ENCODE results near the gene MATK.
A peak's percentile ranks its signal among the peaks of the same experiment; 100 is the strongest.

MATK gene

DNA sequence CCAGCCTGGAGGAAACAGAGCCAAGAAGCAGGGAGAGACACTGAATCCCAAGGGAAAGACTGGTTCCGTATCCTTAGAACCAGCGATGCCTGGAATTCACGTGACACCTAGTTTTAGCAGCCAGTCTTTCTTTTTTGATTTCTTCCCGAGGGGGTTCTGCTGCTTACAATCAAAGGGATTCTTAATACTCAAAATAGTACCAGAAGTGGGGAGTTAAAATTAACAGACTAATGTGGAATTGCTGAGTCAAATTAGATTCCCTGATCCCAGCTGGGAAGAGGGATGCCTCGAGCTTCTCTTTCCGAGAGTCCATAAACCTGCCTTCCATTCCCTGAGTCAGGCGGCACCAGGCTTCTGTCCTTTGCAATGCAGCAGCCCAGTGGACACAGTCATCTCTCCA is 4.8 kb upstream of the MATK start:
- Histone ChIP-seq H3K79me2 (ENCODE audit: control insufficient read depth, insufficient read depth, low read length) (no peaks in the 10 kb centered on the region), H2BK120ac (ENCODE audit: low read depth, low read length) (no peak overlapping the region), H3K79me1 (ENCODE audit: low read length) (no peaks in the 10 kb centered on the region), H3K27me3 (ENCODE audit: insufficient read depth, low read length, poor library complexity) (no peaks in the 10 kb centered on the region), H3K4me2 (ENCODE audit: low read length) (no peak overlapping the region), H4K5ac (ENCODE audit: low read length) (no peak overlapping the region), H3K9ac (ENCODE audit: low read length) (no peak overlapping the region), H3K23ac (ENCODE audit: low read length) (no peak overlapping the region), H2BK15ac (replicated peaks; ENCODE audit: low read depth) (no peak overlapping the region), H2AK5ac (ENCODE audit: low read length) (no peak overlapping the region), H4K8ac (ENCODE audit: low read depth, low read length) (no peak overlapping the region), H3K27ac (ENCODE audit: low read depth, low read length) (no peak overlapping the region), H2BK5ac (ENCODE audit: low read length) (no peak overlapping the region), H3K18ac (ENCODE audit: low read length) (no peak overlapping the region), H3K4ac (ENCODE audit: low read depth, low read length) (no peak overlapping the region), H3K4me1 (ENCODE audit: control insufficient read depth, low read depth, low read length) (no peaks in the 10 kb centered on the region), H3K36me3 (ENCODE audit: control insufficient read depth, insufficient read depth, low read length) (no peaks in the 10 kb centered on the region), H3K4me3 (ENCODE audit: low read length) (no peak overlapping the region), H3K56ac (ENCODE audit: low read length) (no peak overlapping the region)
- no peak for DNase-seq
- no CpG with 5 or more reads among the region's 7 CpGs for WGBS (ENCODE audit: extremely low coverage, insufficient coverage, low lambda C conversion rate)

DNA sequence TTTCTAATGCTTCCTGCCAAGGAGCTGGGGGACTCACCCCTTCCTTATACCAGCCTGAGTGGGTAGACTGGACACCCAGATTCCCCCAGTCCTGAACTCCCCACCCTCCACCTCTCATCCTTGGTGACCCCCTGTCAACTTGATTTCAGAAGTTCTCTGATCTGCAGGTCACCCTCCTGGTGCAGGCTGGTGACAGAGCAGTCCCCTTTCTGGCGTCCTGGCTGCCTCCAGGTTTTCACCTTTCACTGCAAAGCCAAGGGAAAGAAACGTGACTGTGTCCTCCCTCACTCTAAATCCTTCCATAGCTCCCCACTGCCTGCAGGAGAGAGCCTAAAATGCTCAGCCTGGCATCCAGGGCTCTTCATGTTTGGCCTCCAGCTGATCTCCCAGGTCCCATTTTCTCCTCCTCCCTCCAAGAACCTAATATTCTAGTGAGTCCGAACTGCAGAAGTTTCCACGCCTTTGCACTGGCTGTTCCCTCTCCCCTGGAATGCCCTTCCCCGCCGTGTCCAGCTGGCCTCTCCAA is 4.1 kb upstream of the MATK start:
- Histone ChIP-seq H2BK15ac (replicated peaks; ENCODE audit: low read depth) (no peak overlapping the region), H3K4me2 (ENCODE audit: low read length) (no peak overlapping the region), H3K27ac (ENCODE audit: low read depth, low read length) (no peak overlapping the region), H3K27me3 (ENCODE audit: insufficient read depth, low read length, poor library complexity) (peaks cover 6% of the 10 kb centered on the region), H2BK5ac (ENCODE audit: low read length) (no peak overlapping the region), H2AK5ac (ENCODE audit: low read length) (no peak overlapping the region), H3K79me1 (ENCODE audit: low read length) (no peaks in the 10 kb centered on the region), H3K79me2 (ENCODE audit: control insufficient read depth, insufficient read depth, low read length) (no peaks in the 10 kb centered on the region), H3K56ac (ENCODE audit: low read length) (no peak overlapping the region), H3K36me3 (ENCODE audit: control insufficient read depth, insufficient read depth, low read length) (no peaks in the 10 kb centered on the region), H3K4me3 (ENCODE audit: low read length) (no peak overlapping the region), H4K8ac (ENCODE audit: low read depth, low read length) (no peak overlapping the region), H2BK120ac (ENCODE audit: low read depth, low read length) (no peak overlapping the region), H3K23ac (ENCODE audit: low read length) (no peak overlapping the region), H3K9ac (ENCODE audit: low read length) (no peak overlapping the region), H3K4ac (ENCODE audit: low read depth, low read length) (no peak overlapping the region), H4K5ac (ENCODE audit: low read length) (no peak overlapping the region), H3K18ac (ENCODE audit: low read length) (no peak overlapping the region), H3K4me1 (ENCODE audit: control insufficient read depth, low read depth, low read length) (no peaks in the 10 kb centered on the region)
- no peak for DNase-seq
- no CpG with 5 or more reads among the region's 6 CpGs for WGBS (ENCODE audit: extremely low coverage, insufficient coverage, low lambda C conversion rate)

DNA sequence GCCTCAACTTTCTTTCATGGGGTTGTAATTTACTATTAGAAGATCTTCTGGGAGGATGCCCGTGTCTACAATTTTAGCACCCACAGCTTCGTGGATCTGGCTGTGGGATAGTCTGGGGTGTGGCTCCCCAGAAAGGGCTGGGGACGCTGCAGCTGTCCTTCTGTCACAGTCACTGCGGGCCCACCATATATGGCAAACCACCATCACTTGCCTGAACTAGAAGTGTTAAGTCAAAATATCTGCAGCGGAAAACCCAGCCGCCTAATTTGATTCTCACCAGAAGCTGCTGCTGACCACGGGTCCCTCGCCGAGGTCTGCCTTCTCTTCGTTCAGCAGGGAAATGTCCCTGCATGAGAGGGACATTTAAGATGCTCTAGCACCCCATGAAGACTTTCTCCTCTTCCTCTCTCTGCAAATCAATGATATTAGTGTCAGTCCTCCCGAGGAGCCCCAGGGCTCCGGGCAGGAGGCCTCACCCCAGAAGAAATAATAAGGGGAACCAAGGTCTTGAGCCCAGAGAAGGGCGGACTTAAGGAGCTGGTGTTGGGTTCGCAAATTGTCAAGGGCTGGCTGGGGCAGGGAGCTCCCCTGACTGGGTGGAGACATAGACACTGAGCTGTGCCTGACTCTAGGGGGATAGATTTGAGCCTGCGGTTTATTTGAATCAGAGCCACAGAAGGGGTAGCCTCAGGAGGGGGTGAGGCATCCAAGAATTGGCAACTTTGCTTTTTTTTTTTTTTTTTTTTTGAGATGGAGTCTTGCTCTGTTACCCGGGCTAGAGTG is 3.0 kb upstream of the MATK start:
- Histone ChIP-seq H3K4me3 (ENCODE audit: low read length) (no peak overlapping the region), H3K27me3 (ENCODE audit: insufficient read depth, low read length, poor library complexity) (peaks cover 13% of the 10 kb centered on the region), H3K36me3 (ENCODE audit: control insufficient read depth, insufficient read depth, low read length) (no peaks in the 10 kb centered on the region), H4K5ac (ENCODE audit: low read length) (no peak overlapping the region), H3K23ac (ENCODE audit: low read length) (no peak overlapping the region), H3K56ac (ENCODE audit: low read length) (no peak overlapping the region), H3K27ac (ENCODE audit: low read depth, low read length) (no peak overlapping the region), H3K79me2 (ENCODE audit: control insufficient read depth, insufficient read depth, low read length) (no peaks in the 10 kb centered on the region), H3K18ac (ENCODE audit: low read length) (no peak overlapping the region), H3K4me1 (ENCODE audit: control insufficient read depth, low read depth, low read length) (no peaks in the 10 kb centered on the region), H3K4me2 (ENCODE audit: low read length) (no peak overlapping the region), H3K4ac (ENCODE audit: low read depth, low read length) (no peak overlapping the region), H4K8ac (ENCODE audit: low read depth, low read length) (no peak overlapping the region), H3K9ac (ENCODE audit: low read length) (no peak overlapping the region), H2BK5ac (ENCODE audit: low read length) (no peak overlapping the region), H3K79me1 (ENCODE audit: low read length) (no peaks in the 10 kb centered on the region), H2BK15ac (replicated peaks; ENCODE audit: low read depth) (no peak overlapping the region), H2AK5ac (ENCODE audit: low read length) (no peak overlapping the region), H2BK120ac (ENCODE audit: low read depth, low read length) (no peak overlapping the region)
- DNase-seq, result no peak
- no CpG with 5 or more reads among the region's 16 CpGs for WGBS (ENCODE audit: extremely low coverage, insufficient coverage, low lambda C conversion rate)

DNA sequence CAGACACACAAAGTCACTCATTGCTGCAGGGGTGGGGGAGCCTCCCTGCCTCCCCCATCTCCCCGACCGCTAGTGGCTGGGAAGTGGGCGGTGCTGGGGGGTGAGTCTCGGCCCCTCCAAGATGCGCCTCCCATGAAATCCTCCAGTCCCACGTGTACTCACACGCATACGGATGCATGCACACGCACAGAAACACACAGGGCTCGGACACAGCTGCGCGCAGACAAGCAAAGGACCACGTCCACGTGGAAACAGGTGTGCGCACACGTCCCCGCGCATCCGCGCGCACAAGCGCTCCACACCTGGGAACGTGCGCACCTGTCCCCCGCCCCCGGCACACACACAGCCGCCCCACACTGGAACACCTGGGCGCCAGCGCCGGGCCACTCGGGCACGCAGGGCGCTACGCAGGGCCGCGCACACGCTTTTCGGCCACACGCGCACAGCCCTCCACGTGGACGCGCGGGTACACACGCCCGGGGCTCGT is 687 bp downstream of the MATK start:
- Histone ChIP-seq H3K23ac (ENCODE audit: low read length) (no peak overlapping the region), H2BK5ac (ENCODE audit: low read length) (no peak overlapping the region), H3K4ac (ENCODE audit: low read depth, low read length) (no peak overlapping the region), H3K27ac (ENCODE audit: low read depth, low read length) (no peak overlapping the region), H3K4me3 (ENCODE audit: low read length) (no peak overlapping the region), H2BK15ac (replicated peaks; ENCODE audit: low read depth) (no peak overlapping the region), H3K4me2 (ENCODE audit: low read length) (peak overlapping the region; percentile 62), H3K36me3 (ENCODE audit: control insufficient read depth, insufficient read depth, low read length) (no peaks in the 10 kb centered on the region), H3K79me1 (ENCODE audit: low read length) (no peaks in the 10 kb centered on the region), H3K27me3 (ENCODE audit: insufficient read depth, low read length, poor library complexity) (peaks cover 13% of the 10 kb centered on the region), H3K4me1 (ENCODE audit: control insufficient read depth, low read depth, low read length) (no peaks in the 10 kb centered on the region), H2BK120ac (ENCODE audit: low read depth, low read length) (no peak overlapping the region), H3K9ac (ENCODE audit: low read length) (peak overlapping the region; percentile 24), H3K56ac (ENCODE audit: low read length) (peak overlapping the region; percentile 67), H4K5ac (ENCODE audit: low read length) (no peak overlapping the region), H3K18ac (ENCODE audit: low read length) (no peak overlapping the region), H4K8ac (ENCODE audit: low read depth, low read length) (no peak overlapping the region), H2AK5ac (ENCODE audit: low read length) (no peak overlapping the region), H3K79me2 (ENCODE audit: control insufficient read depth, insufficient read depth, low read length) (no peaks in the 10 kb centered on the region)
- WGBS (ENCODE audit: extremely low coverage, insufficient coverage, low lambda C conversion rate), result no CpG with 5 or more reads among the region's 47 CpGs
- no peak for DNase-seq

DNA sequence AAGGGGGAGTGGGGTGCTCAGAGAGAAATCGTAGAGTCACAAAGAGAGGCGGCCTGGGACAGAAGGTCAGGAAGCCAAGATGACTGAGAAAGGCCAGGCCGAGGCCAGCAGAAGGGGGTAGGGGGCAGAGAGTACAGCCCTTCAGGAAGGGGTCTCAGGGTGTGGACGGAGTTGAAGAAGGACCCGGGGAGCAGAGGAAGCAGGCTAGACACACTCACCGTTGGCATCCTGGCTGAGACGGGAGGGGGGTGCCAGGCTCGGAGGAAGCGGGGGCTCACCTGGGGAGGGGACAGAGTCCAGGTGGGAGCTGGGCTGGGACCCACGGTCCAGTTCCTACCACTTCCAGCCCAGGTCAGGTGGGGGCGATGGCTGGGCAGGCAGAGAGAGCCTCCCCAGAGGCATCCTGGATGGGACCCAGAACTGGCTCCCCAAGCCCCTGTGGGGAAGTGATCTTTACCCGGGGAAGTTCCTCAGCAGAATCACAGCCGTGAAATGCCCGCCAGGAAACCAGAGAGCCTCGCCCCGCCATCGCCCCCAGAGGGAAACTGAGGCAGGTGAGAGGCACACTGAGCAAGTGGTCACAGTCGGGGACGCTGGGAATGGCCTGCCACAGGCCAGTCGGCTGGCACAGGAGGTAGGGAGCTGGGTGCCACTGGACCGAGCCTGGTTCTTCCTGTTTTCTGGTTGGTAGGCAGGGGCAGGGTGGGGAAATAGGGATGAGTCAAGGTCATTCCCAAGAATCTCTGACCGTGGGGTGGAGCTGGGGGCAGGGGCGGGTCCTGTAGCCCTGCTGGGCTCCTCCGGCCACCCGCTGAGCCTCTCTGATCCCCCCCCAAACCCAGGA is 1.4 kb downstream of the MATK start:
- Histone ChIP-seq H3K4me1 (ENCODE audit: control insufficient read depth, low read depth, low read length) (no peaks in the 10 kb centered on the region), H3K56ac (ENCODE audit: low read length) (no peak overlapping the region), H2AK5ac (ENCODE audit: low read length) (no peak overlapping the region), H4K5ac (ENCODE audit: low read length) (no peak overlapping the region), H3K9ac (ENCODE audit: low read length) (no peak overlapping the region), H3K79me2 (ENCODE audit: control insufficient read depth, insufficient read depth, low read length) (no peaks in the 10 kb centered on the region), H3K18ac (ENCODE audit: low read length) (no peak overlapping the region), H3K4me3 (ENCODE audit: low read length) (no peak overlapping the region), H3K27me3 (ENCODE audit: insufficient read depth, low read length, poor library complexity) (peaks cover 13% of the 10 kb centered on the region), H4K8ac (ENCODE audit: low read depth, low read length) (no peak overlapping the region), H2BK5ac (ENCODE audit: low read length) (no peak overlapping the region), H2BK120ac (ENCODE audit: low read depth, low read length) (no peak overlapping the region), H2BK15ac (replicated peaks; ENCODE audit: low read depth) (no peak overlapping the region), H3K4ac (ENCODE audit: low read depth, low read length) (no peak overlapping the region), H3K4me2 (ENCODE audit: low read length) (no peak overlapping the region), H3K23ac (ENCODE audit: low read length) (no peak overlapping the region), H3K27ac (ENCODE audit: low read depth, low read length) (no peak overlapping the region), H3K36me3 (ENCODE audit: control insufficient read depth, insufficient read depth, low read length) (no peaks in the 10 kb centered on the region), H3K79me1 (ENCODE audit: low read length) (no peaks in the 10 kb centered on the region)
- DNase-seq, result peak; percentile 18
- WGBS (ENCODE audit: extremely low coverage, insufficient coverage, low lambda C conversion rate), result no CpG with 5 or more reads among the region's 25 CpGs
